GM19351 (cell line): ENCODE data around the gene KLHL1.

ENCODE experiments used
- ATAC-seq: cut with Tn5 transposase; IDR thresholded peaks from one replicate; pipeline ENCODE4 v1.9.1; 2021; ENCODE audit warnings: mild to moderate bottlenecking, moderate library complexity; ENCODE audit not compliant: unreplicated experiment

The KLHL1 gene

GRCh38 chr13:69882451-69882850, 225.8 kb downstream of the KLHL1 start:
- no peak for ATAC-seq

GRCh38 chr13:69879936-69880335, 228.3 kb downstream of the KLHL1 start:
- ATAC-seq, result no peak

DNA sequence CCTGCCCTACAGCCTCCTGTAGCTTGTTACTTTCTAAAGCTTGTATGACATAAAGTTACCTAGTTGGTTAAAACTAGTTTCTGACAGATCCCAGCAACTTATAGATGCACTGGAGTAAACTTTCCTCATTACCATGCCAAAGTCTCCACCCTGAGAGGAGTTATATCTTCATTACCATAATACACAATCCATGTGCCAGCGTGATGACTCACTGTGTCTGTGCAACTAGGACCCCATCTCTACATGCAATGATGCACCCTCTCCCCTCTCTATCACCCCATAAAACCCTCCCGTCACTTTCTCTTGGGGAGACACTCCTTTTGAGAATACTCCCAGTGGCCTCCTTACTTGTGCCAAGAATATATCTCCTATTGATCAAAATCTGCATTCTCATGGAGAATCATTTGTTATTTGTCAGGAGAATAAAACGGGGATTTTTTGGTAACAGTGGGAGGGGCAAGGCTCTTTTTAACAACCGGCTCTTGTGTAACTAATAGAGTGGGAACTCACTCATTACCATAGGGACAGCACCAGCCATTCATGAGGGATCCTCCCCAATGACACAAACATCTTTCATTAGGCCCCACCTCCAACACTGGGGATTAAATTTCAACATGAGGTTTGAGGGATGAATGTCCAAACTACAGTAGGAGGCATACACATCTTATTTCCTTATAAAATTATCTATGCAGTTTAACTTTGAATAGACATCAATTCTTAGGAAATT, 235.8 kb downstream of the KLHL1 start:
- ATAC-seq, result no peak

GRCh38 chr13:69866555-69866954, 241.7 kb downstream of the KLHL1 start:
- ATAC-seq, result no peak

- ATAC-seq, result peak; percentile 97
Observed at GRCh38 chr13:69857183-69857821, 250.9 kb downstream of the KLHL1 start.

DNA sequence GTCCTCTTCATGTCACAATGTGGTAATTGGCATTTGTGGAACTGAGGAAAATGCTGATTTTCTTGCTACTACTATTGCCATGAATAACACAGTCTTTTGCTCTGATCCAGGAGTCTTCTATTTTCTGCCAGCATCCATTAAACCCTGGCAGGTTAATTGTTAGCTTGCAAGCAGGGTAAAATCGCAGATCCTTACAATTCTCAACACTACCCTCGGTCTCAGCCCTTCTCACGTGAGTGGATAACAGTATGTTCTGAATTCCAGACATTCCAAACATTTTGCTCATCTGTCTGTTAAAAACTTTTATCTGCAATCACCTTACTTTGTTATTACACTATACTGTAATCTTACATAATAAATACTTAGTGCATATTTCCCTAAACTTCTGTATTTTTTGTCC, 251.9 kb downstream of the KLHL1 start:
- no peak for ATAC-seq

DNA sequence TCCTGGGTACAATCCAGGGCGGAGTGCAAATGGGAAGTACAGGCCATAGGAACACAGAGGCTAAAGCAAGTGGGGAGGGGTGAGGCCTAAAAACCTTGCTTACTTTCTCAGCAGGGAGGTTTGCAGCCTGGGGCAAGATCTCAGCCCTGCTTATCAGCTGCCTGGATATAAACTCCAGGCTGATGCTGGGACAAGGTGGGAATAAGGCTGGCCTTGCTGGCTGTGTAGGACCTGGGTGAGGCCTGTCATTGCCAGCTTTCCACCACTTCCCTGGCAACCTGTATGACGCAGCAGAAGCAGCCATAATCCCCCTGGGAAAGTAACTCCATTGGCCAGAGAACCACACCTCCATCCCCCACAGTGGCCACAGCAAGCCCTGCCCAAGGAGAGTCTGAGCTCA, 279.7 kb downstream of the KLHL1 start:
- no peak for ATAC-seq

DNA sequence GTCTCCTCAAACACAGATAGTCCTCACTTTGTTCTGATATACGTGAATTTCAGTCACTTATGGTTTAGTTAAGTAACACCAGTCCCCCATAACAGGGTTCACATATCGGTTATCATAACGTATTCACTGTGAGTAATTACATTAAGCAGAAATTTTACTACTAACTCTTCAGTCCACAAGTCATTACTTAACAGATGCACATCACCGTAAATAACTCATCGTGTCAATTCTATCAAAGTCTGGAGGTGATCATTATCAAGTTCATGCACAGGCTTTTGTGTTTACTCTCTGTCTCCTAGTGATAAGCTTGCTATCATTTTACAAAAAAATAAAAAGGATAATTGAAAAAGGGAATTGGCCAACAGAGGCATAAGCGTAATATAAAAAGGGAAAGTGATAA, 288.1 kb downstream of the KLHL1 start:
- no peak for ATAC-seq

- no peak for ATAC-seq
Observed at GRCh38 chr13:69817333-69817869, 290.9 kb downstream of the KLHL1 start.

- no peak for ATAC-seq
Observed at GRCh38 chr13:69809152-69809551, 299.1 kb downstream of the KLHL1 start.

DNA sequence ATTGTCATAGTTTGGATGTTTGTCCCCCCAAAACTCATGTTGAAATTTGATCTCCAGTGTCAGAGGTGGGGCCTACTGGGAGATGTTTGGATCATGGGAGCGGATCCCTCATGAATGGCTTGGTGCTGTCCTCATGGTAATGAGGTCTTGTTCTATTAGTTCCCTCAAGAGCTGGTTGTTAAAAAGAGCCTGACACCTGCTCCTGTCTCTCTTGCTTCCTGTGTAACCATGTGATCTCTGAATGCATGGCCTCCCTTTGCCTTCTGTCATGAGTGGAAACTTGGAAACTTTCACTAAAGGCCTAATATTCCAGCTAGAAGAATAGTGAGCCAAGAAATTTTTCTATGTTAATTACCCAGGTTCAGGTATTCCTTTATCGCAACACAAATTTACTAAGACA, 312.0 kb downstream of the KLHL1 start:
- no peak for ATAC-seq

DNA sequence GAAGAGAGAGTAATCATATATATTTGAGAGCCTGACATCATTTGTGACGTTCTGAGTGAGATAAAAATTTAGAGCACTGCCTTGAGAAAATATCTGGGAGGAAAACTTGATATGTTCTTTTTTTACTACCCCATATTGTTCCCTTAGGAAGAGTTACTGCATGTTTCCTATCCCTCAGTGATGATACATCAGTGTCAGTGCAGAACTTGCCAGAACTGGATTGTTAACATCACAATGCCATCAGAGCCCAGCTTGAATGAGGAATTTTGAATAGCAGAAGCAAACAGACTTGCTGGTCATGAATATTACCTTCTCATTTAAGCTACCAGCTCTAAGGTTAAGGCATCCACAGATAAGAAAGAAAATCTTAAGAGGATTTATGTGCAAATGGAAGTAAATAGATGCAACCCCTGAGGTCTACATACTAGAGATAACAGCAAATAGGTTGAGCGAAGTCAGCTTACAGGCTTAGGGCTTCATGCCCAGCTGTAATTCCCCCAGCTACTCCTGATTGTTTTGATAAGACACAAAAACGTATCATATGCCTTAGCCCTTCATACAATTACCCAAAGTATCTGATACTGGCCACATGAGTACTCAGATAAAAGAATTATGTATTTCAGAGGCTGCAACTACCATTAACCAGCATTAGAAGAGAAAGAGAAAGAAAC, 314.3 kb downstream of the KLHL1 start:
- no peak for ATAC-seq

- ATAC-seq, result no peak
Observed at GRCh38 chr13:69776937-69777336, 331.3 kb downstream of the KLHL1 start.

DNA sequence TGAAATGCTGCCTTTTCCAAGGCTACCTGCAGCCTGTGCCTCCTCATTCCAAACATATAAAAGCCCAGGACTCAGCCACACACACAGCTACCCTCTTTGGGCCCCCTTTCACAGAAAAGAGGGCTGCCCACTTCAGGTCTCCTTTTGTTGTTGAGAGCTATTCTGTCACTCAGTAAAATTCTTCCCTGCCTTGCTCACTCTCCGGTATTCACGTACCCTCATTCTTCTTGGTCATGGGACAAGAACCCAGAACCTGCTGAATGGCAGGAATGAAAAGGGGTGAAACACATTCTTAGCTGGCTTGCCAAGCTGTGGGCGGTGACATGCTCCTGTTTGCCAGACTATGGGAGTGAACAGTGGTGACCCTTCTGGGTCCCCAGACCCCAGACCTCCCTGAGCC, 338.6 kb downstream of the KLHL1 start:
- ATAC-seq, result no peak

DNA sequence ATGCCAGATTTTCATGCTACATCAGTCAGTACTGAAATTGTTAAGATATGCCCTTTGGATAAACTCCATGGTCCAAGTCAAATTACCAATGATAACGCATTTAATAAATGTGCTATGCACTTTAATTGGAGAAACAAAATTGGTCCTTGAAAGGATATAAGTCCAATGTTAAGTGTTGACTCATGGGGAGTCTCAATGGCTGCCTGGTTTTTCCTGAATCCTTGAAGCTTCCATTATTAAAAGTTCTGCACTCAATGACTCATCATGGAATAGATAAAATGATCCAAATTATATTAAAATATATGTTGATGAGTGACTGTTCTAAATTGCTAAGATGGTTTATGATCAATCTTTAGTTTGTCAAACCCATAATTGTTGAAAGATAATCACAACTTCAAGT, 346.7 kb downstream of the KLHL1 start:
- ATAC-seq, result no peak

- no peak for ATAC-seq
Observed at GRCh38 chr13:69755101-69755500, 353.2 kb downstream of the KLHL1 start.

- no peak for ATAC-seq
Observed at GRCh38 chr13:69751259-69751658, 357.0 kb downstream of the KLHL1 start.

GRCh38 chr13:69737129-69737935, 370.9 kb downstream of the KLHL1 start:
- ATAC-seq, result no peak

DNA sequence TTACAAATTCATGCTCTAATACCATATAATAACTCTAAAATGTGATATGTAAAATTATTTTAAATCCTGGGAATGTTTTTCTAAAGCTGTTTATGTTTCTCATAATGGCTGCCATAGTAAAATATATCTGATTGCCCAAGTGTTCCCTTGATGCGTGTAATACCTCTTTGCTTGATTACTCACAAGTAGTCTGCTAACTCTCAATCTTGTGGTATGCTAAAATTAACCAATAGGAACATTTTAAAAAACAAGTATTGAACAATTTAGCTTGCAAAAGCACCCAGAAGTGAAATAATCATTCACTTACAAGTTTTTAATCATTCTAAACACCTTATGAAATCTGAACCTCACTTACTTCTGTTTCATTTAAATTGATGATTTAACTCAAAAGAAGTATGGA, 386.6 kb downstream of the KLHL1 start:
- no peak for ATAC-seq

GRCh38 chr13:69720278-69720983, 387.8 kb downstream of the KLHL1 start:
- ATAC-seq, result no peak
